ENCODE measurements around the gene NT5C2.

DNA sequence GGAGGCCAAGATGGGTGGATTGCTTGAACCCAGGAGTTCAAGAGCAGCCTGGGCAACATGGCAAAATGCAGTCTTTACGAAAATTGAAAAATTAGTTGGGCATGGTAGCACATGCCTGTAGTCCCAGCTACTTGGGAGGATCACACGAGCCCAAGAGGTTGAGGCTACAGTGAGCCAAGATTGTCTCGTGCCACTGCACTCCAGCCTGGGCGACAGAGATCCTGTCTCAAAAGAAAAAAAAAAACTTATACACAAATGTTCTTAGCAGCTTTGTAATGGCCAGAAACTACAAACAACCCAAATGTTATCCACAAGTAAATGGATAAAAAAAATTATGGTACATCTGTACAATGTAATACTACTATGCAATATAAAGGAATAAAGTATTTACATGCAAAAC lies 12.6 kb downstream of the NT5C2 start:
- TF ChIP-seq, protein P1, sequence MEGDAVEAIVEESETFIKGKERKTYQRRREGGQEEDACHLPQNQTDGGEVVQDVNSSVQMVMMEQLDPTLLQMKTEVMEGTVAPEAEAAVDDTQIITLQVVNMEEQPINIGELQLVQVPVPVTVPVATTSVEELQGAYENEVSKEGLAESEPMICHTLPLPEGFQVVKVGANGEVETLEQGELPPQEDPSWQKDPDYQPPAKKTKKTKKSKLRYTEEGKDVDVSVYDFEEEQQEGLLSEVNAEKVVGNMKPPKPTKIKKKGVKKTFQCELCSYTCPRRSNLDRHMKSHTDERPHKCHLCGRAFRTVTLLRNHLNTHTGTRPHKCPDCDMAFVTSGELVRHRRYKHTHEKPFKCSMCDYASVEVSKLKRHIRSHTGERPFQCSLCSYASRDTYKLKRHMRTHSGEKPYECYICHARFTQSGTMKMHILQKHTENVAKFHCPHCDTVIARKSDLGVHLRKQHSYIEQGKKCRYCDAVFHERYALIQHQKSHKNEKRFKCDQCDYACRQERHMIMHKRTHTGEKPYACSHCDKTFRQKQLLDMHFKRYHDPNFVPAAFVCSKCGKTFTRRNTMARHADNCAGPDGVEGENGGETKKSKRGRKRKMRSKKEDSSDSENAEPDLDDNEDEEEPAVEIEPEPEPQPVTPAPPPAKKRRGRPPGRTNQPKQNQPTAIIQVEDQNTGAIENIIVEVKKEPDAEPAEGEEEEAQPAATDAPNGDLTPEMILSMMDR (conservative IDR thresholded peaks at IDR 0.05; ENCODE audit: low read length), result no peak
- TF ChIP-seq EZH2phosphoT487 (IDR thresholded peaks at IDR 0.05; ENCODE audit: borderline replicate concordance), result no peak

All from Loucy (cell line).